ENCODE results near the gene RPRD1A.

- TF ChIP-seq POLR2AphosphoS5 (IDR thresholded peaks at IDR 0.05; ENCODE audit: low read depth, low read length) = no peak
- TF ChIP-seq SIN3A (IDR thresholded peaks at IDR 0.05; ENCODE audit: borderline replicate concordance, insufficient read depth, low read length) = no peak
These were observed 16.9 kb downstream of the RPRD1A start for GRCh38 chr18:36050479-36050878.
